Measurements from ENCODE around the gene KLHL6.

Gene KLHL6

GRCh38 chr3:183498634-183499033, 56.9 kb downstream of the KLHL6 start:
- TF ChIP-seq, protein P1, sequence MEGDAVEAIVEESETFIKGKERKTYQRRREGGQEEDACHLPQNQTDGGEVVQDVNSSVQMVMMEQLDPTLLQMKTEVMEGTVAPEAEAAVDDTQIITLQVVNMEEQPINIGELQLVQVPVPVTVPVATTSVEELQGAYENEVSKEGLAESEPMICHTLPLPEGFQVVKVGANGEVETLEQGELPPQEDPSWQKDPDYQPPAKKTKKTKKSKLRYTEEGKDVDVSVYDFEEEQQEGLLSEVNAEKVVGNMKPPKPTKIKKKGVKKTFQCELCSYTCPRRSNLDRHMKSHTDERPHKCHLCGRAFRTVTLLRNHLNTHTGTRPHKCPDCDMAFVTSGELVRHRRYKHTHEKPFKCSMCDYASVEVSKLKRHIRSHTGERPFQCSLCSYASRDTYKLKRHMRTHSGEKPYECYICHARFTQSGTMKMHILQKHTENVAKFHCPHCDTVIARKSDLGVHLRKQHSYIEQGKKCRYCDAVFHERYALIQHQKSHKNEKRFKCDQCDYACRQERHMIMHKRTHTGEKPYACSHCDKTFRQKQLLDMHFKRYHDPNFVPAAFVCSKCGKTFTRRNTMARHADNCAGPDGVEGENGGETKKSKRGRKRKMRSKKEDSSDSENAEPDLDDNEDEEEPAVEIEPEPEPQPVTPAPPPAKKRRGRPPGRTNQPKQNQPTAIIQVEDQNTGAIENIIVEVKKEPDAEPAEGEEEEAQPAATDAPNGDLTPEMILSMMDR (conservative IDR thresholded peaks at IDR 0.05; ENCODE audit: low read depth, low read length): no peak
- DNase-seq (ENCODE audit: low read depth): no peak
- H3K4me3 ChIP-seq (ENCODE audit: low read depth, low read length): no peak overlapping the region

DNA sequence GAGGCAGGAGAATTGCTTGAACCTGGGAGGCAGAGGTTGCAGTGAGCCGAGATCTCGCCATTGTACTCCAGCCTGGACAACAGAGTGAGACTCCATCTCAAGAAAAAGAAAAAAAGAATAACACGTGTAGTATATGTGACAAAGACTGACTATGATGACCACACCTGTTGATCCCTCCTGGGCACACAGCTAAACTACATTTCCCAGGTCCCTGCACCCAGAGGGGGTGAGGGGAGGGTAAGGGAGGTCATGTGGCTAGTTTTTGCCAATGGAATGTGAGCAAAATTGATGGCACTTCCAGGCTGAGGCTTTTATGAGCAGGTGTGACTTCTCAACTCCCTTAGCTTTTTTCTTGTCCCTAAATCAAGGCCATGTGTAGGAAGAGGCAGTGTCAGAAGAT, 58.2 kb downstream of the KLHL6 start:
- no peak overlapping the region for H3K4me3 ChIP-seq (ENCODE audit: low read depth, low read length)
- DNase-seq (ENCODE audit: low read depth): no peak
- TF ChIP-seq, protein P1 (conservative IDR thresholded peaks at IDR 0.05; ENCODE audit: low read depth, low read length): no peak

GRCh38 chr3:183496311-183496710, 59.2 kb downstream of the KLHL6 start:
- no peak for DNase-seq (ENCODE audit: low read depth)
- H3K4me3 ChIP-seq (ENCODE audit: low read depth, low read length): no peak overlapping the region
- TF ChIP-seq, protein P1 (conservative IDR thresholded peaks at IDR 0.05; ENCODE audit: low read depth, low read length): no peak

DNA sequence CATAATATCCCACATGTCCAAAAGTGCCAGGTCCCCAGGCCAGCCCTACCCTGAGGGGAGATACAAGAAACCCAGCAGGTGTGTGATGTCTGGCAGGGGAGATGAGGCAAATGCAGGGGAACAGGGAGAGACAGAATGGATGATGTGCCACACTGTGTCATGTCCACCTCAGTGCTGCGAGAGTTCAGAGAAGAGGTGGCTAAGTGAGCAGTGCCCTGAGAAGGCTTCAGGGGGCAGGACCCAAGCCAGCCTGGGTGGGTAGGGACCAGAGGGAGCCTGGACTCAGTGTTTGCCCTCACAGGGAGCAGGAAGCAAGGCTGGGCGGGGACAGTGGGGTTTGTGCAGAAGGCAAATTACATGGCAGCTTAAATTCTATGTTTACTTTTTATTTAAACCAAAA, 61.2 kb downstream of the KLHL6 start:
- TF ChIP-seq, protein P1 (conservative IDR thresholded peaks at IDR 0.05; ENCODE audit: low read depth, low read length): no peak
- no peak overlapping the region for H3K4me3 ChIP-seq (ENCODE audit: low read depth, low read length)
- DNase-seq (ENCODE audit: low read depth): no peak

- TF ChIP-seq, protein P1 (conservative IDR thresholded peaks at IDR 0.05; ENCODE audit: low read depth, low read length): no peak
- no peak overlapping the region for H3K4me3 ChIP-seq (ENCODE audit: low read depth, low read length)
- DNase-seq (ENCODE audit: low read depth): no peak
Observed at GRCh38 chr3:183493296-183494045, 62.0 kb downstream of the KLHL6 start.

- H3K4me3 ChIP-seq (ENCODE audit: low read depth, low read length): no peak overlapping the region
- TF ChIP-seq, protein P1 (conservative IDR thresholded peaks at IDR 0.05; ENCODE audit: low read depth, low read length): no peak
- DNase-seq (ENCODE audit: low read depth): no peak
Observed at GRCh38 chr3:183492849-183493179, 62.7 kb downstream of the KLHL6 start.

Measured in choroid plexus epithelial cell (primary cell).